GM19467 (cell line): ENCODE measurements around the gene ZNF575.

Experiments used
- ATAC-seq: cut with Tn5 transposase; IDR thresholded peaks from one replicate; pipeline ENCODE4 v1.9.1; 2021; ENCODE audit warnings: mild to moderate bottlenecking, moderate library complexity; ENCODE audit not compliant: unreplicated experiment

The ZNF575 gene, protein sequence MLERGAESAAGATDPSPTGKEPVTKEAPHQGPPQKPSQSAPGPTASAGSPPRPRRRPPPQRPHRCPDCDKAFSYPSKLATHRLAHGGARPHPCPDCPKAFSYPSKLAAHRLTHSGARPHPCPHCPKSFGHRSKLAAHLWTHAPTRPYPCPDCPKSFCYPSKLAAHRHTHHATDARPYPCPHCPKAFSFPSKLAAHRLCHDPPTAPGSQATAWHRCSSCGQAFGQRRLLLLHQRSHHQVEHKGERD

GRCh38 chr19:43532962-43533545 lies at the start of gene ZNF575:
Gene ZNF575 (plus strand): TSS chr19:43533188. CDS start chr19:43534423, 1,235 bp downstream.
- peak; percentile 49 for ATAC-seq

DNA sequence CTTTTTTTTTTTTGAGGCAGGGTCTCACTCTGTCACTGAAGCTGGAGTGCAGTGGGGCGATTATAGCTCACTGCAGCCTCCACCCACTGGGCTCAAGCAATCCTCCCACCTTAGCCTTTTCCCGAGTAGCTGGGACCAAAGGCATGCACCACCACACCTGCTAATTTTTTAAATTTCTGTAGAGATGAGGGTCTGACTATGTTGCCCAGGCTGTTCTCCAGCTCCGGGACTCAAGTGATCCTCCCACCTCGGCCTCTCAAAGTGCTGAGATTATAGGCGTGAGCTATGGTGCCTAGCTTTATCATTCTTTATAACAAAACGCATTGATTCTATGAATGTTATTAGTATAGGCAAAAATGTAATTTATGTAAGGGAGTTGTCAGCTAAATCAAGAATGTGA lies 49.7 kb upstream of the ZNF575 start:
- no peak for ATAC-seq

GRCh38 chr19:43485951-43486350 lies 47.0 kb upstream of the ZNF575 start:
- no peak for ATAC-seq

- no peak for ATAC-seq
Measured at GRCh38 chr19:43486412-43486811, 46.6 kb upstream of the ZNF575 start.

DNA sequence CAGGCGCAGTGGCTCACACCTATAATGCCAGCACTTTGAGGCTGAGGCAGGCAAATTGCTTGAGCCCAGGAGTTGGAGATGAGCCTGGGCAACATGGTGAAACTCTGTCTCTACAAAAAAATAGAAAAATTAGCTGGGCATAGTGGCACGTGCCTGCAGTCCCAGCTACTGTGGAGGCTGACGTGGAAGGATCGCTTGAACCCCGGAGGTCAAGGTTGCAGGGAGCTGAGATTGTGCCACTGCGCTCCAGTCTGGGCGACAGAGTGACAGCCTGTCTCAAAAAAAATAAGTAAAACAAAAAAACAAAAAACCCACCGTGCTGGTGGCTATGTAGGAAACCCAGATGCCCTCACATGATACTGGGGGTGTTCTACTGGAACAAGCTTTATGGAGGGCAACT lies 44.8 kb upstream of the ZNF575 start:
- ATAC-seq: no peak

DNA sequence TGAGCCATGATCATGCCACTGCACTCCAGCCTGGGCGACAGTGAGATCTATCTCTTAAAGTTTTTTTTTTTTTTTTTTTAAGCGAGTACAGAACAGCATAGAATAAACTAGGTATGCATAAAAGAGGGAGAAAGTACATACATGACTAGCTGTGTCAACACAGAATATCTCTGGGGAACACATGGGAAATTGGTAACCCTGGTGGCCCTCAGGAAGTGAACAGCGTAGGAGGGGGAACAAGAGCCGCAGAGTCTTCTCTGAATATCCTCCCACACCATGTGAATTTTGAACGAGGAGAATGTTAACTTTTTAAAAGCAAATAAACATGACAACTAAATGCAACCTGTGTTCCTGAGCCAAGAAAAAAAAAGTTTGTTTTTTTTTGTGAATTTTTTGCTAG lies 43.7 kb upstream of the ZNF575 start:
- ATAC-seq: no peak

- no peak for ATAC-seq
Measured at GRCh38 chr19:43489979-43490599, 42.9 kb upstream of the ZNF575 start.

DNA sequence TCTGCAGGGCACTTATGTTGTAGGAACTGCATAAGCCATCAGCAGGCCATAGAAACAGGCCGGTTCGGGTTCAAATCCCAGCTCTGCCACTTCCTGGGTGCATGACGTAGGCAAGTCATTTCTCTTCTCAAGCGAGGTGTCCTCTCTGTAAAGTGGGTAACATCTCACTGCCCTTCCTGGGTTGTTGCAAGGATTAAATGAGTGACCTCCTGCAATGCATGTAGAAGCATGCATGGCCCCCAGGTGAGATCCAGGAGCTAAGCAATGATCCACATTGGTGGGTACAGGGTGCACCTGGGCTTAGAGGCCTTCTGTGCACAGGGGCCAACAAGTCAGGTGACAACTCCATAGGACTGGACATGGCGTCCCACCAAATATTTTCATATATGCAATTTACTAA lies 42.2 kb upstream of the ZNF575 start:
- ATAC-seq: no peak

DNA sequence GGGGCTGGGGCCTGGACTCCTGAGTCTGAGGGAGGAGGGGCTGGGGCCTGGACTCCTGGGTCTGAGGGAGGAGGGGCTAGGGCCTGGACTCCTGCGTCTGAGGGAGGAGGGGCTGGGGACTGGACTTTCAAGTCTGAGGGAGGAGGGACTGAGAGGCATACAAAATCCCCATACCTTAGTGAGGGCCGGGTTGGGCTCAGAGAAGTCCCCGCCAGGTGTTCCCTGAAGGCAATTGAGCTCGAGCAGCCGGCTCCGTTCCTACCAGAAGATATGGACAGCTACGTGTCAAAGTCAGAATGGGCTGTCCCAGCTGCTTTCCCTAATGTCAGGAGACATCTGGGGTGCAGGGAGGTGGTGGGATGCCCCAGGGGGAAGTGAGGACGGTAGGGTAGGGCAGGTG lies 37.9 kb upstream of the ZNF575 start:
- no peak for ATAC-seq

GRCh38 chr19:43496960-43497359 lies 36.0 kb upstream of the ZNF575 start:
- ATAC-seq: no peak

DNA sequence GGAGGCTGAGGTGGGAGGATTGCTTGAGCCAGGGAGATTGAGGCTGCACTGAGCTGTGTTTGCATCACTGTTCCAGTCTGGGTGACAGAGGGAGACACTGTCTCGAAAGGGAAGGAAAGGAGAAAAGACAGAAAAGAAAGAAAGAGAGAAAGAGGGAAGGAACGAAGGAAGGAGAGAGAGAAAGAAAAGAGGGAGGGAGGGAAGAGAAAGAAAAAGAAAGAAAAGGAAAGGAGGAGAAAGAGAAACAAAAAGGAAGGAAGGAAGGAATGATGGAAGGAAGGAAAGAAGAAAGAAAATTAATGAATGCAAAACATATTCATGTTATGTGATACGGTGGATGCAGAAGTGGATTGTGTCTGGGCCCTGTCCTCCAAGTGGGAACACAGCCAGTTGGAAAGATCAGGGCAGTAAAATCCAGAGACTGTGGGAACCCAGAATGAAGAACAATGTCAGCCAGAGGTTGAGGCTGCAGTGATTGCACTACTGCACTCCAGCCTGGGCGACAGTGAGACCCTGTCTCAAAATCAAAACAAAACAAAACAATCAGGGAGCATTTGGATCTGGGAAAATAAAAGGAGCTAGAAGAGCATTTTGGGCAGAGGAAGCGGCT lies 34.6 kb upstream of the ZNF575 start:
- no peak for ATAC-seq

DNA sequence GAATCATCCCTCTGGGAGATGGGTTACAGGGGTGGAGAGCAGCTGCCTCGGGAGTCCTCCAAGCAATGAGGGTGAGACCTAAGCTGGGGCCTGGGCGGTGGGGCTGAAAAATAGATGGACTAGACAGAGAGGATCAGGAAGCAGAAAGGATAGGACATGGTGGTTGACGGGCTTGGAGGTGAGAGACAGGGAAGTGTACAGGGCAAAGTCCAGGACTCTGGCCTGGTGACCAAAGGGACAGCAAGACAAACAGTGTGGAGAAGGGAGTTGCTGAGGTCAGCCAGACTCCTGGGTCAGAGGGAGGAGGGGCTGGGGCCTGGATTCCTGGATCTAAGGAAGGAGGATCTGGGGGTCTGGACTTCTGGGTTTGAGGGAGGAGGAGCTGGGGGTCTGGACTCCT lies 33.9 kb upstream of the ZNF575 start:
- no peak for ATAC-seq

DNA sequence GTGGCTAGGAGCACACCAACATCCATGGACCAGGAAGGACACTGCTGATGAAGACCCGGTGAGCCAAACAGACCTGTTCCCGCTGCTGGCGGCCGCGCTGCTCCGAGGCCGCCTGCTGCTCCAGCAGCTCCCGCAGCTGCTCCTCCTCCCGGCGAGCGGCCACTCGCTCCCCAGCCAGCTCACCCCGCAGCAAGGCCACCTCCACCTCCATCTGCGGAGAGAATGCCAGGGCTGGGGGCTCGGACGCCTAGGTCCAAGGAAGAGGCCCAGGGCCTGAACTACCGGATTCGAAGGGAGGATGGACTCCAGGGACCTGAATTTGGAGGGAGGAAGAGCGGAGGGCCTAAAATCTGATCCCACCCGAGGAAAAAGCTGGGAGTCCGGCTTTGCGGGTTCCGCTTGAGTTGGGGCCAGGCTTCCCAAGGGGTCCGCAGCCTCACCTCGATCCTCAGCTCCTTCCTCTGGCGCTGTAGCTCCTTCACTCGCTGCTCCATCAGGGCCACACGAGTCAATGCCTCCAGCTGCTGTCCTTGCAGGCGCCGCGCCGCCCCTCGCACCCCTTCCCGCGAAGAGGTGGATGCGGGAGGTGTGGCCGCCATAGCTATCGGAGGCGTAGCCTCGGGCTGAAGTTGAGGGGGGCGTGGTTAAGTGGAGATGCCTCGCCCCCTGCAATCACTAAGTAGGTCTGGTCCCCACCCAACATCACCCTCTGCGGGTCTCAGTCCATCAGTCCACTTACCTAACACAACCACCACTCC lies 31.1 kb upstream of the ZNF575 start:
- ATAC-seq: no peak

- no peak for ATAC-seq
Measured at GRCh38 chr19:43502419-43502976, 30.5 kb upstream of the ZNF575 start.

- ATAC-seq: peak; percentile 83
Measured at GRCh38 chr19:43503501-43504425, 29.2 kb upstream of the ZNF575 start.

DNA sequence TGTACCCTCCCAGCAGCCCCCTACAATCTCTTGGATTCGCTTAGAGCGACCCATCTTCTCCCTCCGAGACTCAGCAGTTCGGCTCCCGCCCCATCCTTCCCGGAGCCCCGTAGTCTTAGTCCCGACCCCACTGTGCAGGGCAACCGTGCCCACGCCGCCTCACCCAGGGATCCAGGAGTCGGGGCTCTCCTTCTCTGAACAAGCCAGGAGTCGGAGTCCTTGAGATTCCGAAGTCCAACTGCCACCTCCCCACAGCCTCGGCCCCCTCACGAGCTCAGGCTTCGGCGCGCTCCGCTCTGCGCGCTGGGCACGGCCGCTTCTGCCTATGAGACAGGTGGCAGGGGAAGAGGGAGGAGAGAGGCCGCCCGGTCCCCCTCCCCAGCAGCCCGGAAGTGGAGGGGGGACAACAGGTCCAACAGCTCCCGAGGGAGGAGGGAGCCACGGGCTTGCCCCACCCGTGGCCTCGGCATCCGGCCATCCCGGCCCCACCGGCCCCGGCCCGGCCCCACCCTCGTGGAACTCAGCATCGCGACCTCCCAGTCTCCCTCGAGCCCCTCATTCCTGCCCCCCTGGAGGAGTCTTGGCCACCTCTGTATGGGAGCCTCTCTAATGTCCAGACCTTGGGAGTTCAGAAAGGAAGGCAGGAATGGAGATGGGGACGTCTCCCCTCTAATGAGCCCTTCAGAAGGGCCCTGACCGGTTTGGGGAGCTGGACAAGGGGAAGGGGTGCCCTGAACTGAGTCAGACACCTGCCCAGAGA lies 28.4 kb upstream of the ZNF575 start, which contains the start of gene PHLDB3:
Gene PHLDB3 (minus strand): TSS at position 321 of the 760 bp plus-strand sequence. CDS start 628 bp downstream, outside the sequence.
- ATAC-seq: peak; percentile 25

GRCh38 chr19:43505186-43505456 lies 27.9 kb upstream of the ZNF575 start:
- no peak for ATAC-seq

DNA sequence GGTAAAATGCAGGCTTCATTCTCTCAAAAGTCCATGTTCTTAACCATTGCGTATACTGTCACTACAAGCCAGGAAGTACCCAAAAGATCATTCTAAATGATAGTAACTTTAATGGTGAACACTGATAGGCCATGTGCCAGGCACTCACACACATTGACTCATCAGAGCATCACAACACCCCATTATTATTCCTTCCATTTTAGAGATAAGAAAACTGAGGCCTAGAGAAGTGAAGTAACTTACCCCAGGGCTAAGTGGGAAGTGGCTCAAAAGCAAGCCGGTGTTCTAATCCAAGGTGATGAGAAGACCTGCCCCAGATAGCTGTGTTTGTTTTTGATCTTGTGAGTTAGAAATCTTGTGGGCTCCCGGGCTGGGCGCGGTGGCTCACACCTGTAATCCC lies 27.0 kb upstream of the ZNF575 start:
- ATAC-seq: no peak

- ATAC-seq: no peak
Measured at GRCh38 chr19:43506629-43507028, 26.4 kb upstream of the ZNF575 start.
